Activated CD8-positive, alpha-beta memory T cell treated with anti-CD3 and anti-CD28 coated beads for 24 hours (primary cell): ENCODE results near the gene PRSS36.
A peak's percentile ranks its signal among the peaks of the same experiment; 100 is the strongest.
"Not testable (repeated sequence)": the region's sequence is repeated elsewhere in the genome, so short reads cannot be mapped to it uniquely, and the experiment has no call there.

Source experiments
- DNase-seq: peaks from one replicate; pipeline ENCODE4 v3.0.0-alpha.2; 2020

The PRSS36 gene

GRCh38 chr16:31183432-31184428, 33.9 kb upstream of the PRSS36 start:
- DNase-seq: no peak

- no peak for DNase-seq
Measured at GRCh38 chr16:31182391-31182790, 32.5 kb upstream of the PRSS36 start.

GRCh38 chr16:31181102-31181830, 31.4 kb upstream of the PRSS36 start:
- peak; percentile 78 for DNase-seq

- DNase-seq: peak; percentile 98
Measured at GRCh38 chr16:31179747-31180459, 30.0 kb upstream of the PRSS36 start, which contains the start of gene FUS. Gene FUS, plus strand, starts transcription at chr16:31180139. Its CDS starts 76 bp downstream, at chr16:31180215.

GRCh38 chr16:31179219-31179746, 29.4 kb upstream of the PRSS36 start:
- no peak for DNase-seq

GRCh38 chr16:31177136-31177535, 27.3 kb upstream of the PRSS36 start:
- peak; percentile 70 for DNase-seq

- DNase-seq: not testable (repeated sequence)
Measured at GRCh38 chr16:31170048-31170447, 20.2 kb upstream of the PRSS36 start.

GRCh38 chr16:31168848-31169247, 19.0 kb upstream of the PRSS36 start:
- DNase-seq: no peak

- DNase-seq: no peak
Measured at GRCh38 chr16:31167315-31167714, 17.4 kb upstream of the PRSS36 start.

- no peak for DNase-seq
Measured at GRCh38 chr16:31157136-31157535, 7.3 kb upstream of the PRSS36 start.

GRCh38 chr16:31150976-31151375, 1.1 kb upstream of the PRSS36 start:
- DNase-seq: not testable (repeated sequence)

GRCh38 chr16:31149332-31149731, 534 bp downstream of the PRSS36 start:
- no peak for DNase-seq

GRCh38 chr16:31148896-31149295, 970 bp downstream of the PRSS36 start:
- DNase-seq: no peak

GRCh38 chr16:31148281-31148728, 1.6 kb downstream of the PRSS36 start:
- DNase-seq: no peak

- DNase-seq: no peak
Measured at GRCh38 chr16:31147574-31147973, 2.3 kb downstream of the PRSS36 start.

- DNase-seq: no peak
Measured at GRCh38 chr16:31145398-31145990, 4.4 kb downstream of the PRSS36 start.

GRCh38 chr16:31144418-31144817, 5.4 kb downstream of the PRSS36 start:
- DNase-seq: not testable (repeated sequence)

- DNase-seq: no peak
Measured at GRCh38 chr16:31143694-31144148, 6.1 kb downstream of the PRSS36 start.

GRCh38 chr16:31143011-31143693, 6.7 kb downstream of the PRSS36 start:
- peak; percentile 62 for DNase-seq

- peak; percentile 99 for DNase-seq
Measured at GRCh38 chr16:31142109-31143010, 7.5 kb downstream of the PRSS36 start.
